Measurements from ENCODE around the gene FSIP1.

The FSIP1 gene

GRCh38 chr15:39574427-39574826 lies 208.2 kb downstream of the FSIP1 start:
- Histone ChIP-seq H3K4me3 (ENCODE audit: low read depth in 1 of 2, low read length in 1 of 2) (no peak overlapping the region), H3K4me1 (ENCODE audit: control insufficient read depth in 1 of 2, insufficient read depth in 1 of 2, low read depth in 1 of 2, low read length in 1 of 2) (no peaks in the 10 kb centered on the region), H3K27ac (no peak overlapping the region), H3K36me3 (no peaks in the 10 kb centered on the region), H3K9me3 (no peaks in the 10 kb centered on the region), H3K27me3 (peaks cover 92% of the 10 kb centered on the region)
- no peak for TF ChIP-seq CTCF (IDR thresholded peaks at IDR 0.05)

GRCh38 chr15:39573844-39574243 lies 208.8 kb downstream of the FSIP1 start:
- H3K27ac ChIP-seq, result no peak overlapping the region
- H3K4me3 ChIP-seq (ENCODE audit: low read depth in 1 of 2, low read length in 1 of 2), result no peak overlapping the region
- peaks cover 91% of the 10 kb centered on the region for H3K27me3 ChIP-seq
- H3K9me3 ChIP-seq, result no peaks in the 10 kb centered on the region
- no peak for TF ChIP-seq CTCF (IDR thresholded peaks at IDR 0.05)
- H3K36me3 ChIP-seq, result no peaks in the 10 kb centered on the region
- H3K4me1 ChIP-seq (ENCODE audit: control insufficient read depth in 1 of 2, insufficient read depth in 1 of 2, low read depth in 1 of 2, low read length in 1 of 2), result no peaks in the 10 kb centered on the region

- H3K4me1 ChIP-seq (ENCODE audit: control insufficient read depth in 1 of 2, insufficient read depth in 1 of 2, low read depth in 1 of 2, low read length in 1 of 2), result no peaks in the 10 kb centered on the region
- H3K27me3 ChIP-seq, result peaks cover 86% of the 10 kb centered on the region
- no peak overlapping the region for H3K4me3 ChIP-seq (ENCODE audit: low read depth in 1 of 2, low read length in 1 of 2)
- H3K9me3 ChIP-seq, result no peaks in the 10 kb centered on the region
- H3K36me3 ChIP-seq, result no peaks in the 10 kb centered on the region
- no peak for TF ChIP-seq CTCF (IDR thresholded peaks at IDR 0.05)
- H3K27ac ChIP-seq, result no peak overlapping the region
Observed at GRCh38 chr15:39573287-39573686, 209.4 kb downstream of the FSIP1 start.

GRCh38 chr15:39565851-39566250 lies 216.8 kb downstream of the FSIP1 start:
- Histone ChIP-seq H3K27me3 (peaks cover 68% of the 10 kb centered on the region), H3K4me3 (ENCODE audit: low read depth in 1 of 2, low read length in 1 of 2) (no peak overlapping the region), H3K36me3 (no peaks in the 10 kb centered on the region), H3K9me3 (no peaks in the 10 kb centered on the region), H3K4me1 (ENCODE audit: control insufficient read depth in 1 of 2, insufficient read depth in 1 of 2, low read depth in 1 of 2, low read length in 1 of 2) (no peaks in the 10 kb centered on the region), H3K27ac (no peak overlapping the region)
- TF ChIP-seq CTCF (IDR thresholded peaks at IDR 0.05), result no peak

GRCh38 chr15:39564972-39565665 lies 217.5 kb downstream of the FSIP1 start:
- TF ChIP-seq CTCF (IDR thresholded peaks at IDR 0.05), result no peak
- no peak overlapping the region for H3K27ac ChIP-seq
- no peaks in the 10 kb centered on the region for H3K9me3 ChIP-seq
- H3K4me1 ChIP-seq (ENCODE audit: control insufficient read depth in 1 of 2, insufficient read depth in 1 of 2, low read depth in 1 of 2, low read length in 1 of 2), result no peaks in the 10 kb centered on the region
- H3K36me3 ChIP-seq, result no peaks in the 10 kb centered on the region
- no peak overlapping the region for H3K4me3 ChIP-seq (ENCODE audit: low read depth in 1 of 2, low read length in 1 of 2)
- peaks cover 65% of the 10 kb centered on the region for H3K27me3 ChIP-seq
